Measurements from ENCODE around the gene MARCHF3. TPM values are rescaled to one million over a fixed set of nuclear protein-coding genes. Genes with fewer than 3 reads are reported as not detected.
A peak's percentile ranks its signal among the peaks of the same experiment; 100 is the strongest.

Gene MARCHF3
- total and polyA plus RNA-seq, 10 of the 15 experiments (the other 5 are each of a cell fraction or from before 2014, with no cell fraction given): 3.6 to 24.1 (median 11.3) TPM

DNA sequence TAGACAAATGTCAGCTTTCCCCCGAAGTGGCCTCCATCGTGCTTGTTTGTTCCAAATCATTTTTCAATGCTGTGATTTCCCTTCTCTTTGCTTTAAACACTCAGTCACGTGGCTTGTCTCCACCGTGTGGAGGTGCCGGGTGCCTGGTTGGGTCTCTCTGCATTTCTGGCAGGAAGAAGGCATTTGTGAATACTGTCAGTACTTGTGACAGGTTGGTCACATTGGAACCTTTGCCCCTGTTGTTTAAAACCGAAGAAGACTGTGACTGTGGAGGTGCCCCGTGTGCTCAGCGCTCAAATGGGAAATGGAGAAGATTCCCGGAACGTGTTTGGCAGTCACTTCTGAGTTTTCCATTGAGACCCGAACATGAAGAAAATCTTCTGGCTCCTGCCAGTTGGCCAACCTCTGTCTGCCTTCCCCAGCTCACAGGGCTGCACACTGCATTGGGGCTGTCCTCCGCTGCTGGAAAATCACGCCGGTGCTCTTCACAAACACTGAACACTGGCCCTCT, 178.8 kb downstream of the MARCHF3 start:
- WGBS (ENCODE audit: insufficient coverage, insufficient replicate concordance, low lambda C conversion rate, missing lambda C conversion rate): 84% methylated on average over 14 of the region's 14 CpGs

More for the DNA sequence above, 178.8 kb downstream of the MARCHF3 start:
- in situ Hi-C loops (cut with MboI) (loop anchor here (10.0 kb wide), 1 partner anchor 463 kb away; no protein-coding TSS in a partner anchor), intact Hi-C loops (cut with micrococcal nuclease; ENCODE audit: unreplicated experiment) (no loop called here)
- H3K9ac ChIP-seq (ENCODE audit: control insufficient read depth, insufficient read depth, low read length): no peak overlapping the region
- H3K9me3 ChIP-seq (replicated peaks; ENCODE audit: control insufficient read depth, insufficient read depth, low read length): no peaks in the 10 kb centered on the region; the same call in 2 of the 3 replicates
- H2AFZ ChIP-seq (ENCODE audit: control insufficient read depth, low read depth, low read length): peak overlapping the region; percentile 61; the same call in 1 of the 2 replicates
- POLR2A ChIA-PET: no interaction called here
- SMC1A ChIA-PET (ENCODE audit: uncharacterized antibody, unreplicated experiment): no interaction called here
- DNase-seq (ENCODE audit: low read depth, low spot score) (no peak), ATAC-seq (no peak), FAIRE-seq (no peak)
- no peaks in the 10 kb centered on the region for H3K36me3 ChIP-seq (ENCODE audit: control insufficient read depth in 2 of 2, insufficient read depth in 2 of 2, low read length in 1 of 2)
- H3K4me3 ChIP-seq: no peak overlapping the region
- H3K4me1 ChIP-seq (ENCODE audit: control insufficient read depth, insufficient read depth, low read length): peaks cover 12% of the 10 kb centered on the region
- TF ChIP-seq E2F8 (IDR thresholded peaks at IDR 0.05; ENCODE audit: low read depth, partially characterized antibody): no peak
- TF ChIP-seq ESRRA (IDR thresholded peaks at IDR 0.05; ENCODE audit: low read length): no peak
- TF ChIP-seq RB1 (IDR thresholded peaks at IDR 0.05; ENCODE audit: borderline replicate concordance): no peak
- TF ChIP-seq SMC3 (IDR thresholded peaks at IDR 0.05; ENCODE audit: borderline replicate concordance, low read length): no peak
- no peak for TF ChIP-seq BACH1 (IDR thresholded peaks at IDR 0.05; ENCODE audit: borderline replicate concordance)
- TF ChIP-seq SP1 (IDR thresholded peaks at IDR 0.05; ENCODE audit: low read depth, low read length): no peak
- TF ChIP-seq CREM (IDR thresholded peaks at IDR 0.05; ENCODE audit: low read depth): no peak
- TF ChIP-seq CHD4 (IDR thresholded peaks at IDR 0.05): no peak
- no peak for TF ChIP-seq IRF5 (IDR thresholded peaks at IDR 0.05; ENCODE audit: borderline replicate concordance)
- TF ChIP-seq PAX5 (IDR thresholded peaks at IDR 0.05; ENCODE audit: borderline replicate concordance, low read depth, low read length): no peak
- no peak for TF ChIP-seq RELA (IDR thresholded peaks at IDR 0.05; ENCODE audit: borderline replicate concordance, partially characterized antibody)
- no peak for TF ChIP-seq POLR2A (IDR thresholded peaks at IDR 0.05; ENCODE audit: low read depth, low read length)
- TF ChIP-seq NR2F1 (conservative IDR thresholded peaks at IDR 0.05): no peak
- TF ChIP-seq ATF7 (IDR thresholded peaks at IDR 0.05; ENCODE audit: low read depth): no peak
- TF ChIP-seq, protein P1, sequence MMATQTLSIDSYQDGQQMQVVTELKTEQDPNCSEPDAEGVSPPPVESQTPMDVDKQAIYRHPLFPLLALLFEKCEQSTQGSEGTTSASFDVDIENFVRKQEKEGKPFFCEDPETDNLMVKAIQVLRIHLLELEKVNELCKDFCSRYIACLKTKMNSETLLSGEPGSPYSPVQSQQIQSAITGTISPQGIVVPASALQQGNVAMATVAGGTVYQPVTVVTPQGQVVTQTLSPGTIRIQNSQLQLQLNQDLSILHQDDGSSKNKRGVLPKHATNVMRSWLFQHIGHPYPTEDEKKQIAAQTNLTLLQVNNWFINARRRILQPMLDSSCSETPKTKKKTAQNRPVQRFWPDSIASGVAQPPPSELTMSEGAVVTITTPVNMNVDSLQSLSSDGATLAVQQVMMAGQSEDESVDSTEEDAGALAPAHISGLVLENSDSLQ (IDR thresholded peaks at IDR 0.05): no peak
- no peak for TF ChIP-seq NFIC (IDR thresholded peaks at IDR 0.05; ENCODE audit: low read depth, low read length)
- TF ChIP-seq MTA2 (IDR thresholded peaks at IDR 0.05; ENCODE audit: low read depth): no peak
- no peak for TF ChIP-seq NR2C1 (IDR thresholded peaks at IDR 0.05)
- no peak for TF ChIP-seq SRF (IDR thresholded peaks at IDR 0.05; ENCODE audit: low read depth in 2 of 2, low read length in 2 of 2)
- no peak for TF ChIP-seq JUND (IDR thresholded peaks at IDR 0.05; ENCODE audit: low read depth, low read length)
- RAD21 ChIA-PET (ENCODE audit: unreplicated experiment): no interaction called here
- H3K27me3 ChIP-seq (replicated peaks in 1 of 2; ENCODE audit: control insufficient read depth in 2 of 2, insufficient read depth in 2 of 2, low read length in 1 of 2): no peaks in the 10 kb centered on the region
- no peak overlapping the region for H3K4me2 ChIP-seq (ENCODE audit: control insufficient read depth, insufficient read depth)
- no peaks in the 10 kb centered on the region for H4K20me1 ChIP-seq (ENCODE audit: control insufficient read depth, insufficient read depth)
- no peak overlapping the region for H3K27ac ChIP-seq (ENCODE audit: control insufficient read depth, insufficient read depth)
- no TSS peak for BruUV-seq (replicated peaks)
- H3K79me2 ChIP-seq (ENCODE audit: control insufficient read depth, insufficient read depth, low read length): no peaks in the 10 kb centered on the region
- CTCF ChIA-PET: interaction anchor here (1.5 kb wide), 1 partner anchor 642 kb away, joined by 3 read pairs; no protein-coding TSS in a partner anchor

Measured in GM12878 (cell line).